ENCODE measurements around the gene STKLD1. TPM values are rescaled to one million over a fixed set of nuclear protein-coding genes. Genes with fewer than 3 reads are reported as not detected.
"Not testable (repeated sequence)": the region's sequence is repeated elsewhere in the genome, so short reads cannot be mapped to it uniquely, and the experiment has no call there.

The STKLD1 gene
- polyA plus RNA-seq, 4 donors = 0.79 to 8.1 (median 3.0) TPM

- 96 to 98% (median 96%) methylated on average over 12 of the region's 12 CpGs for WGBS, 3 donors
These were observed 12.9 kb downstream of the STKLD1 start for GRCh38 chr9:133389025-133389557.

GRCh38 chr9:133389562-133389961, 13.4 kb downstream of the STKLD1 start:
- Histone ChIP-seq H3K4me3 (ENCODE audit: low read depth in 1 of 3, low read length in 3 of 3) (no peak overlapping the region), H3K4me1 (ENCODE audit: control insufficient read depth in 3 of 3, insufficient read depth in 2 of 3, low read depth in 1 of 3, low read length in 2 of 3) (peaks cover 0 to 11% (median 0%) of the 10 kb centered on the region in 3 donors), H3K36me3 (ENCODE audit: control insufficient read depth in 3 of 3, insufficient read depth in 2 of 3, low read depth in 1 of 3, low read length in 3 of 3) (no peaks in the 10 kb centered on the region), H3K27ac (ENCODE audit: low read depth in 1 of 3, low read length in 2 of 3) (no peak overlapping the region), H3K27me3 (ENCODE audit: control insufficient read depth in 3 of 3, insufficient read depth in 3 of 3, low read length in 3 of 3) (no peaks in the 10 kb centered on the region), H3K9me3 (ENCODE audit: control insufficient read depth in 2 of 2, insufficient read depth in 1 of 2, low read depth in 1 of 2, low read length in 1 of 2) (peaks cover 0 to 2% of the 10 kb centered on the region in 2 donors)
- no peak for FAIRE-seq
- DNase-seq = no peak
- WGBS, 3 donors = 87 to 94% (median 92%) methylated on average over 13 of the region's 13 CpGs

More at GRCh38 chr9:133389025-133389557, 12.9 kb downstream of the STKLD1 start:
- Histone ChIP-seq H3K36me3 (ENCODE audit: control insufficient read depth in 3 of 3, insufficient read depth in 2 of 3, low read depth in 1 of 3, low read length in 3 of 3) (no peaks in the 10 kb centered on the region), H3K27me3 (ENCODE audit: control insufficient read depth in 3 of 3, insufficient read depth in 3 of 3, low read length in 3 of 3) (no peaks in the 10 kb centered on the region), H3K9me3 (ENCODE audit: control insufficient read depth in 2 of 2, insufficient read depth in 1 of 2, low read depth in 1 of 2, low read length in 1 of 2) (peaks cover 0 to 2% of the 10 kb centered on the region in 2 donors), H3K4me3 (ENCODE audit: low read depth in 1 of 3, low read length in 3 of 3) (no peak overlapping the region), H3K27ac (ENCODE audit: low read depth in 1 of 3, low read length in 2 of 3) (no peak overlapping the region), H3K4me1 (ENCODE audit: control insufficient read depth in 3 of 3, insufficient read depth in 2 of 3, low read depth in 1 of 3, low read length in 2 of 3) (peaks cover 0 to 7% (median 0%) of the 10 kb centered on the region in 3 donors)
- DNase-seq (no peak), FAIRE-seq (no peak)

- no peak for DNase-seq
- Histone ChIP-seq H3K9me3 (ENCODE audit: control insufficient read depth in 2 of 2, insufficient read depth in 1 of 2, low read depth in 1 of 2, low read length in 1 of 2) (peaks cover 0 to 2% of the 10 kb centered on the region in 2 donors), H3K4me3 (ENCODE audit: low read depth in 1 of 3, low read length in 3 of 3) (no peak overlapping the region), H3K27me3 (ENCODE audit: control insufficient read depth in 3 of 3, insufficient read depth in 3 of 3, low read length in 3 of 3) (peaks cover 0 to 3% (median 0%) of the 10 kb centered on the region in 3 donors), H3K36me3 (ENCODE audit: control insufficient read depth in 3 of 3, insufficient read depth in 2 of 3, low read depth in 1 of 3, low read length in 3 of 3) (no peaks in the 10 kb centered on the region), H3K27ac (ENCODE audit: low read depth in 1 of 3, low read length in 2 of 3) (no peak overlapping the region), H3K4me1 (ENCODE audit: control insufficient read depth in 3 of 3, insufficient read depth in 2 of 3, low read depth in 1 of 3, low read length in 2 of 3) (peaks cover 0 to 19% (median 0%) of the 10 kb centered on the region in 3 donors)
- FAIRE-seq = no peak
- WGBS, 3 donors = 85 to 89% (median 86%) methylated on average over 7 of the region's 7 CpGs
These were observed 14.5 kb downstream of the STKLD1 start for GRCh38 chr9:133390713-133391112.

- not testable (repeated sequence) for FAIRE-seq; H3K4me3 ChIP-seq (ENCODE audit: low read depth in 1 of 3, low read length in 3 of 3); H3K9me3 ChIP-seq (ENCODE audit: control insufficient read depth in 2 of 2, insufficient read depth in 1 of 2, low read depth in 1 of 2, low read length in 1 of 2); H3K27me3 ChIP-seq (ENCODE audit: control insufficient read depth in 3 of 3, insufficient read depth in 3 of 3, low read length in 3 of 3); H3K36me3 ChIP-seq (ENCODE audit: control insufficient read depth in 3 of 3, insufficient read depth in 2 of 3, low read depth in 1 of 3, low read length in 3 of 3); DNase-seq
- peak overlapping the region in 1 of 3 donors; percentile 21 for H3K27ac ChIP-seq (ENCODE audit: low read depth in 1 of 3, low read length in 2 of 3)
- WGBS, 3 donors = 7 to 51% (median 25%) methylated on average over 2 to 3 of the region's 4 CpGs
- peaks cover 0 to 19% (median 0%) of the 10 kb centered on the region in 3 donors for H3K4me1 ChIP-seq (ENCODE audit: control insufficient read depth in 3 of 3, insufficient read depth in 2 of 3, low read depth in 1 of 3, low read length in 2 of 3)
These were observed 15.3 kb downstream of the STKLD1 start for GRCh38 chr9:133391449-133391848.

GRCh38 chr9:133392308-133392707, 16.1 kb downstream of the STKLD1 start:
- not testable (repeated sequence) for DNase-seq; H3K27me3 ChIP-seq (ENCODE audit: control insufficient read depth in 3 of 3, insufficient read depth in 3 of 3, low read length in 3 of 3); H3K36me3 ChIP-seq (ENCODE audit: control insufficient read depth in 3 of 3, insufficient read depth in 2 of 3, low read depth in 1 of 3, low read length in 3 of 3); H3K9me3 ChIP-seq (ENCODE audit: control insufficient read depth in 2 of 2, insufficient read depth in 1 of 2, low read depth in 1 of 2, low read length in 1 of 2); H3K27ac ChIP-seq (ENCODE audit: low read depth in 1 of 3, low read length in 2 of 3); FAIRE-seq; H3K4me3 ChIP-seq (ENCODE audit: low read depth in 1 of 3, low read length in 3 of 3)
- H3K4me1 ChIP-seq (ENCODE audit: control insufficient read depth in 3 of 3, insufficient read depth in 2 of 3, low read depth in 1 of 3, low read length in 2 of 3) = peaks cover 0 to 19% (median 0%) of the 10 kb centered on the region in 3 donors
- 95 to 100% (median 96%) methylated on average over 3 of the region's 3 CpGs for WGBS, 3 donors

- Histone ChIP-seq H3K9me3 (ENCODE audit: control insufficient read depth in 2 of 2, insufficient read depth in 1 of 2, low read depth in 1 of 2, low read length in 1 of 2) (peaks cover 0 to 2% of the 10 kb centered on the region in 2 donors), H3K27ac (ENCODE audit: low read depth in 1 of 3, low read length in 2 of 3) (no peak overlapping the region), H3K4me1 (ENCODE audit: control insufficient read depth in 3 of 3, insufficient read depth in 2 of 3, low read depth in 1 of 3, low read length in 2 of 3) (peaks cover 0 to 19% (median 0%) of the 10 kb centered on the region in 3 donors), H3K4me3 (ENCODE audit: low read depth in 1 of 3, low read length in 3 of 3) (no peak overlapping the region), H3K36me3 (ENCODE audit: control insufficient read depth in 3 of 3, insufficient read depth in 2 of 3, low read depth in 1 of 3, low read length in 3 of 3) (no peaks in the 10 kb centered on the region), H3K27me3 (ENCODE audit: control insufficient read depth in 3 of 3, insufficient read depth in 3 of 3, low read length in 3 of 3) (peaks cover 0 to 6% (median 0%) of the 10 kb centered on the region in 3 donors)
- no peak for FAIRE-seq
- WGBS, 3 donors = 90 to 95% (median 92%) methylated on average over 3 of the region's 3 CpGs
- DNase-seq = no peak
These were observed 17.2 kb downstream of the STKLD1 start for GRCh38 chr9:133393399-133393798.

- WGBS, 3 donors = 16 to 28% (median 16%) methylated on average over 8 of the region's 8 CpGs
- H3K9me3 ChIP-seq (ENCODE audit: control insufficient read depth in 2 of 2, insufficient read depth in 1 of 2, low read depth in 1 of 2, low read length in 1 of 2) = peaks cover 0 to 2% of the 10 kb centered on the region in 2 donors
- H3K27me3 ChIP-seq (ENCODE audit: control insufficient read depth in 3 of 3, insufficient read depth in 3 of 3, low read length in 3 of 3) = peaks cover 0 to 6% (median 0%) of the 10 kb centered on the region in 3 donors
- FAIRE-seq = no peak
- H3K4me3 ChIP-seq (ENCODE audit: low read depth in 1 of 3, low read length in 3 of 3) = no peak overlapping the region
- peaks cover 0 to under 1% (median 0%) of the 10 kb centered on the region in 3 donors for H3K36me3 ChIP-seq (ENCODE audit: control insufficient read depth in 3 of 3, insufficient read depth in 2 of 3, low read depth in 1 of 3, low read length in 3 of 3)
- H3K27ac ChIP-seq (ENCODE audit: low read depth in 1 of 3, low read length in 2 of 3) = no peak overlapping the region
- no peak for DNase-seq
- H3K4me1 ChIP-seq (ENCODE audit: control insufficient read depth in 3 of 3, insufficient read depth in 2 of 3, low read depth in 1 of 3, low read length in 2 of 3) = peaks cover 0 to 19% (median 0%) of the 10 kb centered on the region in 3 donors
These were observed 18.6 kb downstream of the STKLD1 start for GRCh38 chr9:133394687-133395271.

- H3K9me3 ChIP-seq (ENCODE audit: control insufficient read depth in 2 of 2, insufficient read depth in 1 of 2, low read depth in 1 of 2, low read length in 1 of 2) = peaks cover 0 to 2% of the 10 kb centered on the region in 2 donors
- FAIRE-seq (no peak), DNase-seq (peak in 1 of 2 donors; percentile 28)
- no peak overlapping the region for H3K27ac ChIP-seq (ENCODE audit: low read depth in 1 of 3, low read length in 2 of 3)
- H3K27me3 ChIP-seq (ENCODE audit: control insufficient read depth in 3 of 3, insufficient read depth in 3 of 3, low read length in 3 of 3) = peaks cover 0 to 6% (median 0%) of the 10 kb centered on the region in 3 donors
- no peak overlapping the region for H3K4me3 ChIP-seq (ENCODE audit: low read depth in 1 of 3, low read length in 3 of 3)
- peaks cover 0 to 12% (median 0%) of the 10 kb centered on the region in 3 donors for H3K4me1 ChIP-seq (ENCODE audit: control insufficient read depth in 3 of 3, insufficient read depth in 2 of 3, low read depth in 1 of 3, low read length in 2 of 3)
- WGBS, 3 donors = 23 to 29% (median 27%) methylated on average over 14 of the region's 14 CpGs
- peaks cover 0 to 14% (median 0%) of the 10 kb centered on the region in 3 donors for H3K36me3 ChIP-seq (ENCODE audit: control insufficient read depth in 3 of 3, insufficient read depth in 2 of 3, low read depth in 1 of 3, low read length in 3 of 3)
These were observed 20.8 kb downstream of the STKLD1 start for GRCh38 chr9:133396952-133397351.
